DND-41 (cell line): ENCODE results near the gene GSTM2.
"Not testable (repeated sequence)": the region's sequence is repeated elsewhere in the genome, so short reads cannot be mapped to it uniquely, and the experiment has no call there.

ENCODE experiments used
- ATAC-seq: fragments of 200-7000 bp; cut with Tn5 transposase; 3 replicates; pipeline ENCODE4 v1.9.1; 2021; ENCODE audit warnings: low read depth; ENCODE audit not compliant: insufficient read depth
- DNase-seq: peaks from one replicate; pipeline ENCODE4 v3.0.0-alpha.2; 2020
- H2AFZ ChIP-seq: 2 replicates; pipeline ENCODE4 v1.6.0; 2012; ENCODE audit warnings: low read depth, low read length
- H3K27ac ChIP-seq: 2 replicates; pipeline ENCODE4 v1.5.1; 2012; ENCODE audit warnings: low read length, inconsistent platforms
- H3K27me3 ChIP-seq: fragments of 200-600 bp; sonication (generic); 2 replicates; pipeline ENCODE4 v1.6.0; 2012; ENCODE audit warnings: low read length, mild to moderate bottlenecking, inconsistent platforms; ENCODE audit not compliant: insufficient read depth, poor library complexity
- H3K36me3 ChIP-seq: 2 replicates; pipeline ENCODE4 v1.5.1; 2012; ENCODE audit warnings: low read length, inconsistent platforms; ENCODE audit not compliant: insufficient read depth
- H3K4me1 ChIP-seq: 2 replicates; pipeline ENCODE4 v1.5.1; 2012; ENCODE audit warnings: mild to moderate bottlenecking, low read length; ENCODE audit not compliant: insufficient read depth
- H3K4me2 ChIP-seq: 2 replicates; pipeline ENCODE4 v1.6.0; 2012; ENCODE audit warnings: mild to moderate bottlenecking, moderate library complexity, low read length, inconsistent platforms; ENCODE audit not compliant: insufficient read depth
- H3K4me3 ChIP-seq, 2 experiments: fragments of 200-600 bp in 1 of 2; shearing (Covaris generic) in 1 of 2; 2 replicates each; pipeline ENCODE4 v1.5.1; 2012 to 2016; ENCODE audit warnings: inconsistent platforms in 2 of 2, low read length in 2 of 2, mild to moderate bottlenecking in 2 of 2, low read depth in 1 of 2, moderate library complexity in 1 of 2
- H3K79me2 ChIP-seq: 2 replicates; pipeline ENCODE4 v1.6.0; 2012; ENCODE audit warnings: low read length, inconsistent platforms; ENCODE audit not compliant: insufficient read depth
- H3K9ac ChIP-seq: 2 replicates; pipeline ENCODE4 v1.6.0; 2012; ENCODE audit warnings: low read depth, mild to moderate bottlenecking, inconsistent platforms, low read length, moderate library complexity
- H3K9me3 ChIP-seq: 2 replicates; pipeline ENCODE4 v1.5.1; 2012; ENCODE audit warnings: low read length, moderate library complexity, mild to moderate bottlenecking, inconsistent platforms; ENCODE audit not compliant: insufficient read depth, severe bottlenecking
- H4K20me1 ChIP-seq: 2 replicates; pipeline ENCODE4 v1.6.0; 2012; ENCODE audit warnings: low read length; ENCODE audit not compliant: insufficient read depth
- CTCF ChIP-seq: IDR thresholded peaks from 2 replicates; pipeline ENCODE4 v1.5.1; 2012; ENCODE audit warnings: borderline replicate concordance, low read length, moderate library complexity, mild to moderate bottlenecking; ENCODE audit not compliant: poor library complexity, severe bottlenecking; ENCODE audit errors: extremely low read depth
- EZH2 ChIP-seq: IDR thresholded peaks from 3 replicates; pipeline ENCODE4 v1.6.1; 2012; ENCODE audit warnings: borderline replicate concordance, low read depth, mild to moderate bottlenecking, moderate library complexity, low read length, inconsistent platforms; ENCODE audit not compliant: severe bottlenecking

The GSTM2 gene

DNA sequence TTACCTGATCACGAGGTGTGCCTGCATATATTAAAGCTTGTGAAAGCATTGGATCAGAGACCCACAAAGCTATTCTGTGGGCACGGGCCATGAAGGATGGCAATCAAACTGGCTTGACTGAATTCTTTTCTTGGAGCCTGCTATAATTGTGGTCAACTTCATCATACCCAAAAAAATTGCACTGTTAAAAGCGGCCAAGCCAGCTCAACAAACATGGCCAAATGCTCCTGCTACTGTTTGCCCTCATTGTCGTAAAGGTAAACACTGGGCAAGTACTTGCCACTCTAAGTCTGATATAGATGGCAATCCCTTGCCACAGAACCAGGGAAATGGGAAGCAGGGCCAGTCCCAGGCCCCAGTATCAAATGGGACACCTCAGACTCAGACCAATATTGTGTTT is 37.6 kb downstream of the GSTM2 start:
- Histone ChIP-seq H2AFZ (no peak overlapping the region), H3K79me2 (no peaks in the 10 kb centered on the region), H3K36me3 (no peaks in the 10 kb centered on the region), H3K9me3 (peaks cover 4% of the 10 kb centered on the region), H3K4me2 (no peak overlapping the region), H4K20me1 (no peaks in the 10 kb centered on the region), H3K4me3 (no peak overlapping the region), H3K27me3 (no peaks in the 10 kb centered on the region), H3K4me1 (no peaks in the 10 kb centered on the region), H3K27ac (no peak overlapping the region), H3K9ac (no peak overlapping the region)
- DNase-seq, result no peak
- no peak for ATAC-seq
- TF ChIP-seq EZH2 (no peak), CTCF (no peak)

- not testable (repeated sequence) for H3K27me3 ChIP-seq, H3K4me3 ChIP-seq, ATAC-seq, H3K79me2 ChIP-seq, H3K9ac ChIP-seq, H4K20me1 ChIP-seq, H3K36me3 ChIP-seq, H3K27ac ChIP-seq, H3K4me1 ChIP-seq, H3K9me3 ChIP-seq, H3K4me2 ChIP-seq, H2AFZ ChIP-seq
- DNase-seq, result peak; percentile 23
These were observed 41.1 kb downstream of the GSTM2 start for GRCh38 chr1:109708949-109709348.

- H3K9ac ChIP-seq, result not testable (repeated sequence)
These were observed 42.0 kb downstream of the GSTM2 start for GRCh38 chr1:109709822-109710221.

DNA sequence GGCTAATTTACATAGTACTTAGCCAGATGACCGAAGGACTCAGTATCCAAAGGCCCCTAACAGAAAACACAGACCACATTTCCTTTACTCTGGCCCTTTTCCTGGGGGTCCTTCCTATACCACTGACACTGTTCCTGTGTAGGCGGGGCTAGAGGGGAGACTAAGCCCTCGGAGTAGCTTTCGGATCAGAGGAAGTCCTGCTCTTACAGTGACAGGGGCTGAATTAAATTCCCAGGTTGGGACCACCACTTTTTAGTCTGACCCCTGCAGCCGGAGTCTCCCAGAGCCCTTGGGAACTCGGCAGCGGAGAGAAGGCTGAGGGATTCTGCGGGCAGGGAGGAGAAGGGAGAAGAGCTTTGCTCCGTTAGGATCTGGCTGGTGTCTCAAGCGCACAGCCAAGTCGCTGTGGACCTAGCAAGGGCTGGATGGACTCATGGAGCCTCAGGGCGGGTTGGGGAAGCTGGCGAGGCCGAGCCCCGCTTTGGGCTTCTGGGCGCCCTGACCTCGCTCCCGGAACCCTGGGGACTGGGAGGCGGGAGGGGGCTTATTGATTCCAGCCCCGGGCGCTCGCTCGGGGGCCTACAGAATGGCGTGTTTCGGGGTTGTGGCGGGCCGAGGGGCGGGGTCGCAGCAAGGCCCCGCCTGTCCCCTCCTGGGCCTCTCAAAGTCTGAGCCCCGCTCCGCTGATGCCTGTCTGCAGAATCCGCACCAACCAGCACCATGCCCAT is 43.9 kb downstream of the GSTM2 start, which contains the start of gene GSTM5:
Gene GSTM5, plus strand, starts transcription at position 659 of the 728 bp plus-strand sequence. Its CDS starts 62 bp downstream, at position 721.
- H3K27ac ChIP-seq, H3K27me3 ChIP-seq, H3K9ac ChIP-seq, ATAC-seq, H4K20me1 ChIP-seq, H2AFZ ChIP-seq, H3K36me3 ChIP-seq, H3K4me1 ChIP-seq, H3K4me2 ChIP-seq, DNase-seq, H3K79me2 ChIP-seq, H3K4me3 ChIP-seq, H3K9me3 ChIP-seq: not testable (repeated sequence)

More at GRCh38 chr1:109709822-109710221, 42.0 kb downstream of the GSTM2 start:
- H3K4me2 ChIP-seq, H3K27ac ChIP-seq, H2AFZ ChIP-seq, ATAC-seq, H3K27me3 ChIP-seq, H3K4me3 ChIP-seq, H3K4me1 ChIP-seq, DNase-seq, H3K36me3 ChIP-seq, H3K79me2 ChIP-seq, H4K20me1 ChIP-seq, H3K9me3 ChIP-seq: not testable (repeated sequence)

GRCh38 chr1:109712321-109712864 is 44.5 kb downstream of the GSTM2 start:
- H4K20me1 ChIP-seq, result no peaks in the 10 kb centered on the region
- H3K4me3 ChIP-seq, result no peak overlapping the region
- DNase-seq (no peak), ATAC-seq (no peak)
- H3K27ac ChIP-seq, result no peak overlapping the region
- no peaks in the 10 kb centered on the region for H3K27me3 ChIP-seq
- no peak overlapping the region for H3K4me2 ChIP-seq
- TF ChIP-seq EZH2 (no peak), CTCF (no peak)
- no peaks in the 10 kb centered on the region for H3K4me1 ChIP-seq
- no peak overlapping the region for H2AFZ ChIP-seq
- no peaks in the 10 kb centered on the region for H3K36me3 ChIP-seq
- H3K79me2 ChIP-seq, result no peaks in the 10 kb centered on the region
- no peak overlapping the region for H3K9ac ChIP-seq
- H3K9me3 ChIP-seq, result peaks cover 4% of the 10 kb centered on the region
